ENCODE measurements around the gene CNTN4. TPM values are rescaled to one million over a fixed set of nuclear protein-coding genes. Genes with fewer than 3 reads are reported as not detected.
"Not testable (repeated sequence)": the region's sequence is repeated elsewhere in the genome, so short reads cannot be mapped to it uniquely, and the experiment has no call there.

CNTN4 gene
- total RNA-seq, 1 donor from 2014 or later: 48.3 TPM

DNA sequence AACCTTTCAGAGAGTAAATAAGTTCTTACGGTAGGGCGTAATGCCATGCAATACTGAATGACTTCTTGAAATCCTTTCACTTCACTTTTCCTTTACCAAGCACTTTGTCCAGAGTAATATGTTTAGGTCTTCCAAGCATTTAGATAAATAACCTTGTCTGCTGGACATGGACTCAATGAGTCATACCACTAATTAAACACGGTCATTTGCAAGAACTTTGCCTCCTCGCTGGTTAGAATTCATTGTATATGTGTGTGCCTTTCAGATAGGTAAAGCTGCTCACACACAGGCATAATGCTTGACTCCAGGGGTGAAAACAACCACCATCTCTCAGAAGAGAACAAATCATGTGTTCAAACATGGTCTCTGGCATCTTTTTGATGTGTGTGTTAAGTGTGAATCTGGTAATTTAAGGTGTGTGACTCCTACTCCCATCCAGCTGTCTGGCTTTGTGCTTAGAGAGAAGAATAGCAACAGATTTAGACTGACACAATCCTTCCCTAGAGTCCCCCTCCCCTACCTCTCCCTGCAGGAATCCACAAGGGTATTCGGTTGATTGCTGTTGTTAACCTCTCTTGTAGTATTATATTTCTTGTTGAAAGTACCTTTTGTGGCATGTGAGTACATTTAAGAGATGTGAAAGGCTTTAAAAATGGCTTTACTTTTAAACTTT lies 419.0 kb downstream of the CNTN4 start:
- Mint-ChIP-seq H3K36me3 (ENCODE audit: unreplicated experiment) (no peaks in the 10 kb centered on the region), H3K4me1 (ENCODE audit: unreplicated experiment) (no peaks in the 10 kb centered on the region), H3K27ac (ENCODE audit: unreplicated experiment) (no peak overlapping the region), H3K27me3 (ENCODE audit: unreplicated experiment) (no peaks in the 10 kb centered on the region), H3K9me3 (ENCODE audit: unreplicated experiment) (peaks cover 9% of the 10 kb centered on the region), H3K4me3 (ENCODE audit: unreplicated experiment) (no peak overlapping the region)
- TF ChIP-seq, protein P1, sequence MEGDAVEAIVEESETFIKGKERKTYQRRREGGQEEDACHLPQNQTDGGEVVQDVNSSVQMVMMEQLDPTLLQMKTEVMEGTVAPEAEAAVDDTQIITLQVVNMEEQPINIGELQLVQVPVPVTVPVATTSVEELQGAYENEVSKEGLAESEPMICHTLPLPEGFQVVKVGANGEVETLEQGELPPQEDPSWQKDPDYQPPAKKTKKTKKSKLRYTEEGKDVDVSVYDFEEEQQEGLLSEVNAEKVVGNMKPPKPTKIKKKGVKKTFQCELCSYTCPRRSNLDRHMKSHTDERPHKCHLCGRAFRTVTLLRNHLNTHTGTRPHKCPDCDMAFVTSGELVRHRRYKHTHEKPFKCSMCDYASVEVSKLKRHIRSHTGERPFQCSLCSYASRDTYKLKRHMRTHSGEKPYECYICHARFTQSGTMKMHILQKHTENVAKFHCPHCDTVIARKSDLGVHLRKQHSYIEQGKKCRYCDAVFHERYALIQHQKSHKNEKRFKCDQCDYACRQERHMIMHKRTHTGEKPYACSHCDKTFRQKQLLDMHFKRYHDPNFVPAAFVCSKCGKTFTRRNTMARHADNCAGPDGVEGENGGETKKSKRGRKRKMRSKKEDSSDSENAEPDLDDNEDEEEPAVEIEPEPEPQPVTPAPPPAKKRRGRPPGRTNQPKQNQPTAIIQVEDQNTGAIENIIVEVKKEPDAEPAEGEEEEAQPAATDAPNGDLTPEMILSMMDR (IDR thresholded peaks at IDR 0.05): no peak
- DNase-seq (ENCODE audit: extremely low spot score, unreplicated experiment): no peak

DNA sequence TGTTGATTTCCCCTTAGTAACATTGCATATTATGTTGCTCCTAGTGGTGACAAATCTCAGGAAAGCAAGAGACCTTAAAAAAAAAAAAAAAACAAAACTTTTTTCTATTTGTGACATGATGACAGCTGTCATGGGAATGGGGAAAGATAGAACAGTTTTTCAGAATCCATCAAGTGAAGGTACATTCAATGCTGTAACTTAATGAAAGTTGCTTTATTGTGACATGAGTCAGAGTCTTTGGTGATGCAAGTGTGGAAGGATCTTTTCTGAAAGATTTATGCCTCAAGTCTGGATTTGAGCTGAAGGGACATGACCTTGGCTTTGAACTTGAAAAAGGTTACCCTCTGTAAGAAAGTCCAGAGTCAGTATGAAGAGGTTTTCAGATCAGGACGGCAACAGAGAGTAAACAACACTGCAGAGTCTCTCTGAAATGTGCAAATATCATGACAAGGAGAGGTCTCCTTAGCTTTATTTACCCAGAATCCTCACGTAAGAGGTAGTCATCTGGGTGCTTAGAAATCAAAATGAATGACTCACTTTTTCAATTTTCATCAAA lies 424.7 kb downstream of the CNTN4 start:
- Mint-ChIP-seq H3K4me1 (ENCODE audit: unreplicated experiment) (no peaks in the 10 kb centered on the region), H3K27ac (ENCODE audit: unreplicated experiment) (no peak overlapping the region), H3K4me3 (ENCODE audit: unreplicated experiment) (no peak overlapping the region), H3K36me3 (ENCODE audit: unreplicated experiment) (no peaks in the 10 kb centered on the region), H3K27me3 (ENCODE audit: unreplicated experiment) (no peaks in the 10 kb centered on the region), H3K9me3 (ENCODE audit: unreplicated experiment) (peaks cover 14% of the 10 kb centered on the region)
- TF ChIP-seq, protein P1 (IDR thresholded peaks at IDR 0.05): no peak
- no peak for DNase-seq (ENCODE audit: extremely low spot score, unreplicated experiment)

GRCh38 chr3:2525968-2526367 lies 427.3 kb downstream of the CNTN4 start:
- H3K27ac Mint-ChIP-seq (ENCODE audit: unreplicated experiment): no peak overlapping the region
- H3K4me1 Mint-ChIP-seq (ENCODE audit: unreplicated experiment): no peaks in the 10 kb centered on the region
- no peak for DNase-seq (ENCODE audit: extremely low spot score, unreplicated experiment)
- H3K4me3 Mint-ChIP-seq (ENCODE audit: unreplicated experiment): no peak overlapping the region
- H3K36me3 Mint-ChIP-seq (ENCODE audit: unreplicated experiment): no peaks in the 10 kb centered on the region
- no peaks in the 10 kb centered on the region for H3K27me3 Mint-ChIP-seq (ENCODE audit: unreplicated experiment)
- TF ChIP-seq, protein P1 (IDR thresholded peaks at IDR 0.05): no peak
- peaks cover 15% of the 10 kb centered on the region for H3K9me3 Mint-ChIP-seq (ENCODE audit: unreplicated experiment)

- no peaks in the 10 kb centered on the region for H3K36me3 Mint-ChIP-seq (ENCODE audit: unreplicated experiment)
- no peaks in the 10 kb centered on the region for H3K27me3 Mint-ChIP-seq (ENCODE audit: unreplicated experiment)
- H3K9me3 Mint-ChIP-seq (ENCODE audit: unreplicated experiment): peaks cover 23% of the 10 kb centered on the region
- no peak overlapping the region for H3K4me3 Mint-ChIP-seq (ENCODE audit: unreplicated experiment)
- H3K27ac Mint-ChIP-seq (ENCODE audit: unreplicated experiment): no peak overlapping the region
- no peaks in the 10 kb centered on the region for H3K4me1 Mint-ChIP-seq (ENCODE audit: unreplicated experiment)
- TF ChIP-seq, protein P1 (IDR thresholded peaks at IDR 0.05): no peak
- no peak for DNase-seq (ENCODE audit: extremely low spot score, unreplicated experiment)
These were observed 428.3 kb downstream of the CNTN4 start for GRCh38 chr3:2526926-2527325.

DNA sequence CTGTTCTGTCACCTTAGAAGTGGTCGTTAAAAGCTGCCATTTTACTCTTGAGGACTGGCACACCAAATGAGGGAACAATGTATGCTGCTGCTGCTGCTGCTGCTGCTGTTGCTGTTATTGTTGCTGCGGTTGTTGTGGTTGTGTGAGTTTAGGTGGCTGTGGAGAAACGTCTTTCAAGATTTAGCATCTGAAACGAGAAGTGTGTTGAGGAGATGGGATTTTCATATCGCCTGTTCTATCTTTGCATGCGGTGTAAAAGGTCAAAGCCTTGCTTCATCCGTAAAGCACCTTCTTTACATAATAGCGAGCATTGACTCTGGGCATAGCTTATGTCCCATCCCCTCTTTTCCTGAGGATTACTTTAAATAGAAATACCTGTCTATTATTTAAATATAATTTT lies 428.7 kb downstream of the CNTN4 start:
- not testable (repeated sequence) for H3K27ac Mint-ChIP-seq (ENCODE audit: unreplicated experiment); H3K27me3 Mint-ChIP-seq (ENCODE audit: unreplicated experiment); H3K4me1 Mint-ChIP-seq (ENCODE audit: unreplicated experiment); H3K4me3 Mint-ChIP-seq (ENCODE audit: unreplicated experiment); H3K36me3 Mint-ChIP-seq (ENCODE audit: unreplicated experiment); DNase-seq (ENCODE audit: extremely low spot score, unreplicated experiment)
- peaks cover 26% of the 10 kb centered on the region for H3K9me3 Mint-ChIP-seq (ENCODE audit: unreplicated experiment)

DNA sequence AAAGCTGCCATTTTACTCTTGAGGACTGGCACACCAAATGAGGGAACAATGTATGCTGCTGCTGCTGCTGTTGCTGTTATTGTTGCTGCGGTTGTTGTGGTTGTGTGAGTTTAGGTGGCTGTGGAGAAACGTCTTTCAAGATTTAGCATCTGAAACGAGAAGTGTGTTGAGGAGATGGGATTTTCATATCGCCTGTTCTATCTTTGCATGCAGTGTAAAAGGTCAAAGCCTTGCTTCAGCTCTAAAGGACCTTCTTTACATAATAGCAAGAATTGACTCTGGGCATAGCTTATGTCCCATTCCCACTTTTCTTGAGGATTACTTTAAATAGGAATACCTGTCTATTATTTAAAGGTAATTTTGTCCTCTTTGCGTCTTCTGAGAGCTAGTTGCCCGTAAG lies 436.1 kb downstream of the CNTN4 start:
- not testable (repeated sequence) for H3K4me1 Mint-ChIP-seq (ENCODE audit: unreplicated experiment); H3K4me3 Mint-ChIP-seq (ENCODE audit: unreplicated experiment); H3K27ac Mint-ChIP-seq (ENCODE audit: unreplicated experiment); DNase-seq (ENCODE audit: extremely low spot score, unreplicated experiment); H3K36me3 Mint-ChIP-seq (ENCODE audit: unreplicated experiment); H3K27me3 Mint-ChIP-seq (ENCODE audit: unreplicated experiment)
- H3K9me3 Mint-ChIP-seq (ENCODE audit: unreplicated experiment): peaks cover 34% of the 10 kb centered on the region

Measured in osteocyte (in vitro differentiated cells).